Keratinocyte (primary cell): ENCODE results near the gene KCNQ2. TPM values are rescaled to one million over a fixed set of nuclear protein-coding genes. Genes with fewer than 3 reads are reported as not detected.

Experiments used
- DNase-seq: peaks from one replicate; pipeline ENCODE4 v3.0.0-alpha.2; 2011; ENCODE audit warnings: low read depth, missing footprints, low spot score
- FAIRE-seq: peaks from 2 replicates; lab custom pipeline; 2011; peaks lifted over from hg19 to GRCh38; lab: Jason Lieb, UNC
- H2AFZ ChIP-seq: 2 replicates; pipeline ENCODE4 v1.6.0; 2012; ENCODE audit warnings: low read length, control low read depth, inconsistent platforms; ENCODE audit not compliant: control insufficient read depth
- H3K27ac ChIP-seq: 2 replicates; pipeline ENCODE4 v1.5.1; 2011; ENCODE audit warnings: low read length; ENCODE audit not compliant: control insufficient read depth, insufficient read depth
- H3K27me3 ChIP-seq: 3 replicates; pipeline ENCODE4 v1.6.0; 2011; ENCODE audit warnings: low read length; ENCODE audit not compliant: control insufficient read depth, insufficient read depth; ENCODE audit errors: extremely low read depth
- H3K36me3 ChIP-seq, 2 experiments: 2 replicates in 1 of 2; 3 replicates in 1 of 2; pipeline ENCODE4 v1.5.1; 2011; ENCODE audit warnings: low read length in 2 of 2, mild to moderate bottlenecking in 1 of 2; ENCODE audit not compliant: control insufficient read depth in 2 of 2, insufficient read depth in 2 of 2; ENCODE audit errors: extremely low read depth in 1 of 2
- H3K4me1 ChIP-seq: 3 replicates; pipeline ENCODE4 v1.5.1; 2011; ENCODE audit warnings: low read length; ENCODE audit not compliant: control insufficient read depth, insufficient read depth; ENCODE audit errors: extremely low read depth
- H3K4me2 ChIP-seq: 3 replicates; pipeline ENCODE4 v1.6.0; 2011; ENCODE audit warnings: low read depth, low read length; ENCODE audit not compliant: control insufficient read depth, insufficient read depth; ENCODE audit errors: extremely low read depth
- H3K4me3 ChIP-seq, 3 experiments: fragments of 200-600 bp in 1 of 3; sonication (generic) in 1 of 3; 2 replicates in 2 of 3; 3 replicates in 1 of 3; pipeline ENCODE4 v1.5.1; 2011 to 2016; ENCODE audit warnings: low read length in 3 of 3, mild to moderate bottlenecking in 3 of 3, control low read depth in 2 of 3, inconsistent platforms in 1 of 3, low read depth in 1 of 3, mixed read lengths in 1 of 3, mixed run types in 1 of 3, moderate library complexity in 1 of 3; ENCODE audit not compliant: control insufficient read depth in 2 of 3, insufficient read depth in 2 of 3; ENCODE audit errors: extremely low read depth in 1 of 3
- H3K79me2 ChIP-seq: 2 replicates; pipeline ENCODE4 v1.6.0; 2012; ENCODE audit warnings: low read length; ENCODE audit not compliant: control insufficient read depth, insufficient read depth
- H3K9ac ChIP-seq: 3 replicates; pipeline ENCODE4 v1.6.0; 2011; ENCODE audit warnings: low read length; ENCODE audit not compliant: control insufficient read depth, insufficient read depth; ENCODE audit errors: extremely low read depth
- H3K9me1 ChIP-seq: 3 replicates; pipeline ENCODE4 v1.6.0; 2011; ENCODE audit warnings: low read length; ENCODE audit not compliant: control insufficient read depth, insufficient read depth; ENCODE audit errors: extremely low read depth
- H3K9me3 ChIP-seq: 2 replicates; pipeline ENCODE4 v1.5.1; 2012; ENCODE audit warnings: low read depth, low read length; ENCODE audit not compliant: control insufficient read depth
- H4K20me1 ChIP-seq: 3 replicates; pipeline ENCODE4 v1.6.0; 2011; ENCODE audit warnings: low read length; ENCODE audit not compliant: control insufficient read depth, insufficient read depth; ENCODE audit errors: extremely low read depth
- CTCF ChIP-seq, 3 experiments: IDR thresholded peaks in 1 of 3; conservative IDR thresholded peaks in 1 of 3; optimal IDR thresholded peaks in 1 of 3; 2 replicates in 2 of 3; 3 replicates in 1 of 3; pipeline versions ENCODE3 to v1.5.1; 2011; ENCODE audit warnings: low read length in 3 of 3, mild to moderate bottlenecking in 3 of 3, moderate library complexity in 2 of 3, control low read depth in 1 of 3, inconsistent platforms in 1 of 3; ENCODE audit not compliant: insufficient read depth in 2 of 3; ENCODE audit errors: extremely low read depth in 1 of 3
- EZH2 ChIP-seq: IDR thresholded peaks from one replicate; pipeline ENCODE4 v1.6.1; 2012; ENCODE audit warnings: inconsistent platforms, mild to moderate bottlenecking, low read length, moderate library complexity
- dilution Hi-C: fragments of 300-500 bp; cut with MboI; formaldehyde crosslinking; loops from one replicate; pipeline ENCODE4 v1.7.0; 2020; ENCODE audit warnings: low sequenced_read_pairs; ENCODE audit not compliant: extremely low pct_ligation_motif_present
- polyA plus RNA-seq, 5 experiments: library from polyadenylated mRNA; depleted of rRNA in 3 of 5; stranded (reverse) in 3 of 5; stranded (forward) in 1 of 5; unstranded in 1 of 5; fragments of >200 nt; gene quantifications; 1 replicate in 1 of 5; 2 replicates in 3 of 5; 3 replicates in 1 of 5; pipeline versions ENCODE4 v1.2.1 to v1.2.3, GENCODE V29; 2011 to 2012; ENCODE audit warnings: missing spikeins in 2 of 5, low read depth in 1 of 5, low replicate concordance in 1 of 5

Gene KCNQ2
- polyA plus RNA-seq, 1 donor (not counting 4 experiments of a cell fraction or from before 2014, with no cell fraction given): not detected

- Histone ChIP-seq H3K4me3 (no peak overlapping the region), H3K9me1 (no peaks in the 10 kb centered on the region), H3K4me2 (no peak overlapping the region), H2AFZ (no peak overlapping the region), H3K4me1 (no peaks in the 10 kb centered on the region), H3K9me3 (no peaks in the 10 kb centered on the region), H3K9ac (no peak overlapping the region), H3K79me2 (no peaks in the 10 kb centered on the region), H4K20me1 (no peaks in the 10 kb centered on the region), H3K36me3 (no peaks in the 10 kb centered on the region), H3K27me3 (peaks cover 10% of the 10 kb centered on the region), H3K27ac (no peak overlapping the region)
- FAIRE-seq (no peak), DNase-seq (no peak)
- no peak for TF ChIP-seq EZH2
- TF ChIP-seq CTCF (optimal IDR thresholded peaks at IDR 0.05 in 1 of 3, IDR thresholded peaks at IDR 0.05 in 1 of 3, conservative IDR thresholded peaks at IDR 0.05 in 1 of 3; ENCODE audit: extremely low read depth in 1 of 3, insufficient read depth in 2 of 3, low read length in 3 of 3): no peak
- dilution Hi-C loops: no loop called here
These were observed 38.5 kb downstream of the KCNQ2 start for GRCh38 chr20:63433756-63434531.

- Histone ChIP-seq H3K9me1 (no peaks in the 10 kb centered on the region), H3K27ac (no peak overlapping the region), H2AFZ (no peak overlapping the region), H3K4me1 (no peaks in the 10 kb centered on the region), H3K36me3 (no peaks in the 10 kb centered on the region), H3K4me3 (no peak overlapping the region), H3K79me2 (no peaks in the 10 kb centered on the region), H4K20me1 (no peaks in the 10 kb centered on the region), H3K27me3 (peaks cover 15% of the 10 kb centered on the region), H3K4me2 (no peak overlapping the region), H3K9ac (no peak overlapping the region), H3K9me3 (no peaks in the 10 kb centered on the region)
- dilution Hi-C loops: no loop called here
- no peak for DNase-seq
- no peak for FAIRE-seq
- TF ChIP-seq EZH2: no peak
- TF ChIP-seq CTCF (optimal IDR thresholded peaks at IDR 0.05 in 1 of 3, IDR thresholded peaks at IDR 0.05 in 1 of 3, conservative IDR thresholded peaks at IDR 0.05 in 1 of 3; ENCODE audit: extremely low read depth in 1 of 3, insufficient read depth in 2 of 3, low read length in 3 of 3): no peak
These were observed 39.1 kb downstream of the KCNQ2 start for GRCh38 chr20:63433351-63433750.
